CD4-positive, alpha-beta T cell treated with Interleukin-15 for 4 hours (primary cell): ENCODE measurements around the gene NKX2-2.

Experiments
- DNase-seq: peaks from one replicate; pipeline ENCODE4 v3.0.0-alpha.2; 2020; ENCODE audit warnings: low spot score

Gene NKX2-2

GRCh38 chr20:21521596-21522480, 8.0 kb upstream of the NKX2-2 start:
- no peak for DNase-seq

- no peak for DNase-seq
Measured at GRCh38 chr20:21520702-21521595, 7.1 kb upstream of the NKX2-2 start.

- DNase-seq = no peak
Measured at GRCh38 chr20:21519136-21519584, 5.3 kb upstream of the NKX2-2 start.

GRCh38 chr20:21518292-21518991, 4.6 kb upstream of the NKX2-2 start:
- DNase-seq = no peak

GRCh38 chr20:21517566-21518277, 3.9 kb upstream of the NKX2-2 start:
- DNase-seq = no peak

- no peak for DNase-seq
Measured at GRCh38 chr20:21516861-21517565, 3.1 kb upstream of the NKX2-2 start.

GRCh38 chr20:21516180-21516567, 2.3 kb upstream of the NKX2-2 start:
- DNase-seq = no peak

GRCh38 chr20:21515300-21516179, 1.7 kb upstream of the NKX2-2 start:
- no peak for DNase-seq

GRCh38 chr20:21514553-21515251, 838 bp upstream of the NKX2-2 start:
- DNase-seq = no peak

- DNase-seq = no peak
Measured at GRCh38 chr20:21513181-21513663, 642 bp downstream of the NKX2-2 start.

- no peak for DNase-seq
Measured at GRCh38 chr20:21512634-21513180, 1.2 kb downstream of the NKX2-2 start.

GRCh38 chr20:21511850-21512633, 1.8 kb downstream of the NKX2-2 start:
- no peak for DNase-seq

- DNase-seq = no peak
Measured at GRCh38 chr20:21511485-21511849, 2.4 kb downstream of the NKX2-2 start.

- no peak for DNase-seq
Measured at GRCh38 chr20:21510414-21511384, 3.2 kb downstream of the NKX2-2 start.

GRCh38 chr20:21509597-21510371, 4.1 kb downstream of the NKX2-2 start:
- no peak for DNase-seq

- no peak for DNase-seq
Measured at GRCh38 chr20:21509079-21509596, 4.7 kb downstream of the NKX2-2 start.
